GM19351 (cell line): ENCODE results near the gene MED26.
"Not testable (repeated sequence)": the region's sequence is repeated elsewhere in the genome, so short reads cannot be mapped to it uniquely, and the experiment has no call there.

Experiments
- ATAC-seq: cut with Tn5 transposase; IDR thresholded peaks from one replicate; pipeline ENCODE4 v1.9.1; 2021; ENCODE audit warnings: mild to moderate bottlenecking, moderate library complexity; ENCODE audit not compliant: unreplicated experiment

The MED26 gene

DNA sequence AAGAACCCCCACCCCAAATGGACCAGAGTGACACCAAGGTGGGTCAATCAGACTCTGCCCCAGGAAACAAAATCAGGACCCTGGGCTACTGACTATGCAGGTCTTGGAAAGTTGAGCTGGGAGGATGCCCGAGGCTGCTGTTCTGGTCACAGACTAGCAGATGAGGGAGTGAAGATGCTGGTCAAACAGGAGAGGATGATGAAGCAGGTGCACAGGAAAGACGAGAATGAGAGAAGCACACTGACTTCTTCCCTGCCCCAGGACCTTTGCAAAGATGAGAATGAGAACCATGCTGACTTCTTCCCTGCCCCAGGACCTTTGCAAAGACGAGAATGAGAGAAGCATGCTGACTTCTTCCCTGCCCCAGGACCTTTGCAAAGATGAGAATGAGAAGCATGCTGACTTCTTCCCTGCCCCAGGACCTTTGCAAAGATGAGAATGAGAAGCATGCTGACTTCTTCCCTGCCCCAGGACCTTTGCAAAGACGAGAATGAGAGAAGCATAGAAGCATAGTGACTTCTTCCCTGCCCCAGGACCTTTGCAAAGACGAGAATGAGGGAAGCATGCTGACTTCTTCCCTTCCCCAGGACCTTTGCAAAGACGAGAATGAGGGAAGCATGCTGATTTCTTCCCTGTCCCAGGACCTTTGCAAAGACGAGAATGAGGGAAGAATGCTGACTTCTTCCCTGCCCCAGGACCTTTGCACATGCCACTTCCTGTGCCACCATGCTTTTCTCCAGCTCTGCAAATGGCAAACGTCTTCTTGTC lies 23.6 kb upstream of the MED26 start:
- ATAC-seq, result not testable (repeated sequence)

DNA sequence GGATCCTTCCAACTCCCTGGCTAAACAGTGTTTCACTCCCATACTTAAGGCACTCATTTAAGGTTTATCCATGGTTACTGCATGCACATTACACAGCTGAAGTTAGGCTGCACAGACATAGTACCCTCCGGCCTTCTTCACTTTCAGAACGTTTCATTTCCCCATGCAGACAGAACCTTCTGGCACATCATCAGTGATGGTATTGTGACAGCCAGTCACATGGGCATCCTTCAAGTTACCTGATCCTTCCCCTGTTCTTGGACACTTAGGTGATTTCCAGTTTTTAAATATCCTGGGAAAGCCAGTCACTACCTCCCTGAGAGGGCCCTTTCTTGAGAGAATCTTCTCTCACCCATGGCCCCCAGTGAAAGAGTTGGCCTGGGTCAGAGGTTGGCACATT lies 22.8 kb upstream of the MED26 start:
- ATAC-seq, result no peak

DNA sequence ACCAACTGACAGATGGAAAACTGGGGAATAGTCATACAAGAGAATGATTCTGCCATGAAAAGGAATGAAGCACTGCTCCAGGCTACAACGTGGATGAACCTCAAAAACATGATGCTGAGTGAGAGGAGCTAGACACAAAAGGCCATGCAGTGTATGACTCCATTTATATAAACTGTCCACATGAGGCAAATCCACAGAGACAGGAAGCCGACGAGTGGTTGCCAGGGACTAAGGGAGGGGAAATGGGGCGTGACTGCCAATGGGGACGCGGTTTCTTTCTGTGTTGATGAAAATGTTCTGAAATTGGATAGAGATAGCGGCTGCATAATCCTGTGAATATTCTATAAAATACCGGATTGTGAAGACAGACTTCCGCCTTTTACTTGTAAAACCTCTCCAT lies 21.7 kb upstream of the MED26 start:
- no peak for ATAC-seq

DNA sequence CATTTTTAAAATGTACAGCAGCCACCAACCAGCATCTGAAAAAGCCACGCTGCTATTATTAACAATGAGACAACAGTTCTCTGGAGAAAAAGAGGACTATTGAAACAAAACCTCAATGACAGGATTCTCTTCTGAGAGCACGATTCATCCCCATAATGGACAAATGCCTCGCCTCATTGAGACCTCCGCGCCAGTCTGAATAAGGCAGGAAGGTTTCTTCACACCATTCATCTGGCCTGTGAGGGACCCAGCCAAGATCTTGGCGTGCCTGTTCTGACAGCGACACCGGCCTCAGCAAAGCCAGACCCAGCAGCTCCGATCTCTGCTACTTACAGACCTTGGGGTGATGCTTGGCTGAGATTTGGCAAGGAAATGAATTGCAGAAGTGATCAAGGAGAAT lies 17.1 kb upstream of the MED26 start:
- ATAC-seq, result no peak

DNA sequence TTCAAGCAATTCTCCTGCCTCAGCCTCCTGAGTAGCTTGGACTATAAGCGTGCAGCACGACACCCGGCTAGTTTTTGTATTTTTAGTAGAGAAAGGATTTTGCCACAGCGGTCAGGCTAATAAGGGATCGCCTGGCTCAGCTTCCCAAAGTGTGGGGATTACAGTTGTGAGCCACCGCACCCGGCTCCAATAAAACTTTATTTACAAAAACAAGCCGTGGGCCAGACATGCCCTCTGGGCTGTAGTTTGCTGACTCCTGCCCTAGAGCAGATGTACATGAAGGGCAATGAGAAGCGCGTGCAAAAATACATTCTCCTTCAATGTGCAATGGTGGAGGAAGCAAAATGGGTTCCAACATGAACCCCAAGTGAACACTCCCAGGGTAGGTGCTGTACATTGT lies 13.7 kb upstream of the MED26 start:
- ATAC-seq, result no peak

DNA sequence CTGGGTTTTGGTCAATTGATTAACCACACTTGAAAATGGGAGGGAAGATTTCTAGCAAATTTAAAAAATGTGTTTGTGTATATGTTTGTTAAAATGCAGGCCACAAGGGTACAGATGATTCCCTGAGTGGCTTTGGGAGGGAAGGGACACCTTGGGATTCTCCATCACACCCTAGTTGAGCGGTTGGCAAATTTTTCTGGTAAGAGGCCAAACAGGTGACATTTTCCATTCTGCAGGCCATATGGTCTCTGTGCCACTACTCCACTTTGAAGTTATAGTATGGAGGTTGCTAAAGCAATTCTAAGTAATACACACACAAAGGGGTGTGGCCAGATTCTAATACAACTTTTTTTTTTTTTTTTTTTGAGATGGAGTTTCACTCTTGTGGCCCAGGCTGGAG lies 12.9 kb upstream of the MED26 start:
- no peak for ATAC-seq

DNA sequence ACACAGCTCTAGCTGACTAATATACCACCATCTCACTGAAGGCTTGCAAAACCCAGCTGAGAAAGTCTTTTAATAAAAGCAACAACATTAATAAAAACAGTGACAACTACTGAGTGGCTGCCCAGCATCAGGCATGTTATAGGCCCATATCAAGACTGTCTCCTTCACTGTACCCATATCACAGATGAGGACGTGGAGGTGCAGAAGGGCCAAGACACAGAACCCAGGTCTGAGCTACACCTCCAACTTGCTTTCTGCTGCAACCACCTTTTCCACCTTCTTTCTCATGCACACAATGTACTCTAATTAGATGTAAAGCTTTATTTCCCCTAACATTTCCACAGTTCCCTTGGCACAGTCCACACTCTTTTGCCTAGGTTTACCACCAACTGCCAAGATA lies 10.7 kb upstream of the MED26 start:
- ATAC-seq, result no peak

DNA sequence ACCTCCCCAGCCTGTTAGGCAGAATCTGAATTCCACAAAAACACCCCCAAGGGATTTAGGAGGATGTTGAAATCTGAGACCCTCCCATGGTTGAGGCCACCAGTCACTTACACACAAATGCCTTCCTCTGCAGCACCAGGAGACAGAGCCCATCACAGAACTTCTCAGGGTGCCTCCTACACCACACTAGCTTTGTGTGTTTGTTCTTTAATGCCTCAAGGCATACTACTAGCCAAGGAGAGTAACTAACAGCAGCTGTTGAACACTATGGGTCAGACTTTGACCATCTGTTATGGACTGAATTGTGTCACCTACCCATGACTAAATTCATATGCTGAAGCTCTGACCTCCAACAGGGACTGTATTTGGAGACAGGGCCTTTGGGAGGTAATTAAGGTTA lies 9.5 kb upstream of the MED26 start:
- ATAC-seq, result no peak

DNA sequence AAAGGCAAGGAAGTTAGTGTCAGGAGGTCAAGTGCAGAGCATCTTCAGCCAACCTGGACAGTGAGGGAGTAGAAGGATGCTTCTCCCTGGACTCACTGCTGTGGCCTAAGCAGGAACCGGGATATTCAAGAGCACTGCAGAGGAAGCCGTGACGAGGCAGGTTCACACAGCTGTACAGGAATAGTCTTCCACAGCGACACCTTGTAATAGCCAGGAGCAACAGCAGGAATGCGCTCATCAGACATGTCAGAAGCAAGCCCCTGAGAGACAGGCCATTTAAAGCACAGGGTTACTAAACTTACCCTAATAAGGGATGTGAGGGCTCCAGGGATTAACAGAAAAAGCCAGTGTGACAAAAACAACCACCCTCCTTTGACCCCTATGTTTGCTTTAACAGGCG lies 3.5 kb upstream of the MED26 start:
- ATAC-seq, result no peak

DNA sequence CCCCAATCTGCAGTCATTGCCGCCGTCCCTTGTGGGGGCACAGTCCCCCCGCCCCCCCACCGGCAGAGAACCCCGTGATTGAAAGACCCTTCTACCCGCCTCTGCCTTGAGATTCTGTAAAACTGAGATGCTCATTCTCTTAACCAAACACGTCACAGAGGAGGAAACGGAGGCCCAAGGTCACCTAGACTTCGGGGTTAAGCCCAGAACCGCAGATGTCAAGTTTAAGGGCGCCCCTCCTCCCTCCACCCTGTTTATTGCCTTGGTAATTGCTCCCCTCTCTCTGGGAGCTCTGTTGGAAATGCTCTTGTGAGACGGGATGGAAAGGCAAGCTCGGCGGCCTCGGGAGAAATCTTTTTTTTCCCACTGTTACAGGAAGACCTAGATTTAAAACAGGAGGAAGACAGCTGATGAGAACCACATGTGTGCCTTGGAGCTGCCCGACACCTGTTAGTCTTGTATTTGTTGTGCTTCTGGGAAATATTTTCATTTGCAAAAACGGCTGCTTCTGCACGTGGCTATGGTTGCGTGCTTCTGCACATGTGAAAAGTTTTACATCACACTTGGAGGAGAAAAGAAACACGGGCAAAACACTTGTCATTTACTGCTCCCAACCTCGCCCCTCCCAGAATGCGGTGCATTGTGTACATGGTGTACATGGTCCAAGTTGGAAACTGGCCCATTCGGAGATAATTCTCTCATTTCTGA lies 1.1 kb upstream of the MED26 start:
- ATAC-seq, result no peak

DNA sequence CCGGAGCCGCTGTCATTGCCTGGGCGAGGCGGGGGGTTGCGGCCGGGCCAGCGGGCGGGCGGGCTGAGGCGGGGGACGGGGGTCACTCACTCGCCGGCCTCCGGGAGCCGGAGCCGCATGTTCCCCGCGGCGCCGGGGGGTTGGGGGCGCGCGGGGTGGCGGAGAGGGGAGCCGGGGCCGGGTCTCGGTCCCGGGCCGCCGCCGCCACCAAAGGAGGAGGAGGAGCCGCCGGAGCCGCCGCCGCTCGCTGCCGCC lies 149 bp downstream of the MED26 start:
- no peak for ATAC-seq

DNA sequence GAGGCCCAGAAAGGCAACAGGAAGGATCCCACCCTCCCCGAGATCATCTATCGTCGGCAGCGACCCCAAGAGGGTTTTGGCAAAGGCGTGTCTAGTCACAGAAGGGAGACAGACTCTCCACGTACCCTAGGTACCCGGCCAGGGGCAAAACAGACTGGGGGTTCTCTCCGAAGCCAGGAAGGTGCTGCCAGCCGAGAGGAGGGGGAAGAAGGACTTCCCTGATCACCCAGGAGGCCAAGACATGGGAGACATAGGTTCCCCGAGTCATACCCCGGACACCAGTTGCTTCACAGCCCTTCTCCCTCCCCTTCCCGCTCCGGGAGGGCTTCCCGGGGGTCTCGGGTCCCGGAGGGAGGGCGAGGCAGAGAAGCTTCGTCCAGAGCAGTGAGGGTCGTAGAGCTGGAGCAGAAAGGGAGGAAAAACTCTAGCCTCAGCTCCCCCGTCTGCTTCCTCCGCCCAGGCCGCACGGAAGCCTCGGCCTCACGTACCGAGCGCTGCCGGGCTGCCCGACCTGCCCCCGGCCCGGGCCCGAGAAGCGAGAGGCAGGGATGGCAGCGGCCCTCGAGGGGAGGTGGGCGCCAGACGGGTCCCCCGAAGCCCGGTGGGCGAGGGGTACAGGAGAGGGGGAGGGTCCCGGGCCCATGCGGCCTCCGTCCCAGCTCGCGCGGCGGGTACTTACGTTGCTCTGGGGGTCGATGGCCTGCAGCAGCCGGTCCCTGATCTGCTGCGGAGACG lies 644 bp downstream of the MED26 start:
- ATAC-seq, result no peak

DNA sequence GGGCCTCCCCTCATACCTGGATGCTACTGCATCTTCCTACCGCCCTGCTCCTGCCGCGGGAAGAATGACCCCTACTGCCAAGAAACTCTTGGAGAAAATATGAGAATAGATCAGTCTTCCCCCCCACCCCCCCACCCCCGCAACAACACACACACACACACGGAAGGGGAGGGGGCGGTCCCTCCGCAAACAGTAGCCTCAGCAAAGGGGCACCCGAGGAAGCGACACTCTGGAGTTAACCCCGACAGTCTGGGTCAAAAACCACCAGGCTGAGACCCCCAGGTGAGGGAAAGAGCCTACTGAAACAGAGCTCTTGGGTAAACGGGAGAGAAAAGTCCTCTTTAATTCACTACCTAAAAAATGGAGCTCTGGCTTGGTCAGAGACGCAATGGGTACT lies 1.2 kb downstream of the MED26 start:
- no peak for ATAC-seq

DNA sequence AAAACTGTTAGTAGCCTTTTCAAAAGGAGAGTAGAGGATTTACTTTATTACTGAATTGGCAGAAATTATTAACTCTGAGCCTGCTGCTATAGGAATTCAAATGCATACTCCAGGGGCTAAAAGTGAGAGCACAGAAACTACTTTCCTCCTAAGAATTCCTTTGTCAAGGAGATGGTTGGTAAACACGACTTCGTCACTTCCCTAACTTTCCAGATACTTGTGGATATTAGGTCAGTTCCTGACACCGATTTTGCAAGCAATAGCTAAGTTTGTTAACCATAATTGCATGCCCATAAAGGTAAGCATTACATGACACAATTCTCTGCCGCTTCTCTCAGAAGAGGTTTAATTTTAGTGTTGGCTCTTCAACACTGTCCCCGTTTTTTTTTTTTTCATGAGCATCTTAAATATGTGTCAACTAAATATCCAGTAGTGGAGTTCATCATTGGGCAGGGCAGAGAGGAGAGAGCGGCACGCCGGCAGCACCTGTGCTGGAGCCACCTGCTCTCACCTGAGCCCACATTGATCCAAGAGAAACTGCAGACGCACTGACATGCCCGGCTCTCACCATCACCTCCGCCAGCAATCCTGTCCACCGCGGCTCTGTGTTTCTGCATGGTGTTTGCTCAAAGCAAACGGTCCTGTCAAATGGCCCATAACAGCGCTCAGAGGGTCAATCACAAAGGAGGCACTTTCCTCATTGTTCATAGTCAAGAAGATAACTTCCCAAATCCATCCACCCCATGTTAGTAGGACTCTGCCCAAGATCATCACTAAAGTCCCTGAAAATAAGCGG lies 2.6 kb downstream of the MED26 start:
- ATAC-seq, result no peak

DNA sequence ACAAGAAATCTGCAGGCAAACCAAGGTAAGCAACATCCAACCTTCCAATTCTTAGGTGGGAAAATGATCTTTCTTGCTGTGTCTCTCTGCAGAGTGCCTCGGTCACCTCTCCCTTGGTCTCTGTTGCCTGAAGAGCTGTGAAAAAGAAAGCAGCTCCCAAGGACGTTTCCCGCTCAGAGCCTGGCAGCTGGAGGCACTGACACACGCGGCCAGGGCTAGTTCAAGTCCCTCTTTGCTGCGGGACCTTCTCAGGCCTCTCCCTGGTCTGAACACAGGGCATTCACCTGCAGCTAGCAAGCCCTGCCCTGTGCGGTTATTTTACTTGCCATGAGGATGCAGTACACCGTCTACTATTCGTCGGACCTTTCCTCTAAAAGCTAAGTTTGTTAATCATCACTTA lies 3.8 kb downstream of the MED26 start:
- no peak for ATAC-seq

DNA sequence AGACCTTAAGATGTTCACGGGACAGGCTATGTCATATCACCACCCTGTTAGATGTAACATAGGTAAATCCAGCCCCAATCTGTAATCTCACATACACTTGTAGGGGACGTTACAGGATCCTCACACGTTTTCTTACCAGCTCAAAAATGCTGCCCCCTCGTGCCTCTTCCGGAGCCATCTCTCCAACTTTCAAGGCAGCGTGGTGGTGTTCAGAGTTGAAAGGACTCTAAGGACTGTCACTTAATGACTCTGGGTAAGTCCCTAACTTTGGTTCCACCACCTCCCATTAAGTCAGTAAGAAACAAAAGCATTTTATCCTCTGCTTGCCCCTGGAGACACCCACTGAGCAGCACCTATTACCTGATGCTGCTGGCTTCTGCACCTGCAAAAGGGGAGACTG lies 4.4 kb downstream of the MED26 start:
- ATAC-seq, result no peak

DNA sequence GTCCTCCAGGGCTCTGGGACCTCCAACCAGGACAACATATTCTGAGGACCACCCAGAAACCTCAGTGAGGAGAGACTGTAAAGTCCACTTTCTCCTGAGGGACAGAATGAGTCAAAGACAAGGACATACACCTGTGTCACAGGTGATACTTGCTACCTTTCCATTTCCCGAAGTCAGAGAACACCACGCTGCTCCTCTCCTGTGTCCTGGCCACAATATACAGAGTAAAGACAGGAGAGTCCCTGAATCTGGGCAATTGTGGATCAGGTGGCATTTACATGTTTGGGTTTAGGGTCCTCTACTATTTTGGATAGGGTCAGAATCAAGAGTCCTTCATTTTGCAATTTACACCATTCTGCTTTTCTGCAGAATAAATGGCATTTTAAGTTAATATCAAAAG lies 4.9 kb downstream of the MED26 start:
- ATAC-seq, result no peak

DNA sequence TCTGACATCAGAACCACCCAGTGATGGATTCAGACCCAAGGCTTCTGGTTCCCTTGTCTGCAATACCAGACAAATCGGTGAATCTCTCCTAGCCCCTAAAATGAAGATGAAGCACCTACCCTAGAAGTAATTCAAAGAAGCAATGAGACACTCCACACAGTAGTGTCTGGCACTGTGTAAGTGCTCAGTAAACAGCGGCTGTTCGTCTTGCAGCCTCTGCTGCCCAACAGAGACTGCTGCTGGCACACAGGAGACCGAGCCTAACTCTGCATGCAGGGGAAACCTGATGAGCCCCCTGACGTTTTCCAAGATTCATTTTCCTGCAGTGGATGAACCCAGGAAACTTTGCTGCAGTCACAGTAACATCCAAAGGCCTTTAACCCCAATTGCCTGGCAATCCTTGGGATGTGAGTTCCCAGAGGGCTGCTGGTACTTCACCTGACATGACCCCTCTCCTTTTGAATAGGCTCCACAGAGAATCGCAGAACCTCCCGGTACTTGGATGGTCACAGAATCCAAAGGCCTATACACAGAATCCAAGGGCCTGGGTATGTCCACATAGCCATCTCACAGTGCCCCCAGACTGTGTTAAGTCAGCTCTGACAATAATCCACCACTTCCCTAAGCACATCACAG lies 6.7 kb downstream of the MED26 start:
- ATAC-seq, result no peak

DNA sequence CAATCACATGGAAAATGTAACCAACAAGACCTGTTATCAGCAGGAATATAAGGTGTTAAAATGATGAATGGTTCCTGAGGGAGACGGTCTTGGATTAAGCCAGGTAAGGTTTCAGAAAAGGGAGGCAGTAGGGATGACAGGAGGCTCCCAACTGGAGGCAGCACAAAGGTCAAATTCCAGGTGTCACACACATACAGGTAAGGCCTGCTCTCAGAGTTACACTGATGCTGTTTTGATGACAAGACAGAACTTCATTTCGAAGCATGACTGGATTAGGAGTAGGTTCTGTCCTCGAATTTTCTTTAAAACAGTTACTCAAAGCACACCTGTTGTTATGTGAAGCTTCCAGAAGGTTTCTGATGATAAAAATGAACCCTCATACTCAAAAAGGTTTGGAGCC lies 7.4 kb downstream of the MED26 start:
- no peak for ATAC-seq

DNA sequence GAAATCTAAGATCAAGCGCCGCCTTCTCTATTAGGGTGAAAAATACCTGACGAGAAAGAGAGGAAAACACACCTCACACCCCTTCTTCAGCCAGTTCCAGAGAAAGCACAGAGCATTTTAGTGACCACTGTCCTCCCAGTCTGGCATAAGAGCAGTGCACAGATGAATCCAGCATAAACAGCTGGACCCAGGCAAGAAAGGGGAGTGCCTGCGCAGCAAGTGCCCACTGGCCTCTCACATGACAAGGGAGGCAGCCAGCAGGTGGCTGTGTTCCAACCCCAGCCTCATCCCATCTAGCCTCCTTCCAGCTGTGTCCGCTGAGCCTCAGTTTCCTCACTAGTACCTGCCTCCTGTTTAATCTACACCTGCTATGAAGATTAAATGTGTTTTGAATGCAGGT lies 8.0 kb downstream of the MED26 start:
- no peak for ATAC-seq

DNA sequence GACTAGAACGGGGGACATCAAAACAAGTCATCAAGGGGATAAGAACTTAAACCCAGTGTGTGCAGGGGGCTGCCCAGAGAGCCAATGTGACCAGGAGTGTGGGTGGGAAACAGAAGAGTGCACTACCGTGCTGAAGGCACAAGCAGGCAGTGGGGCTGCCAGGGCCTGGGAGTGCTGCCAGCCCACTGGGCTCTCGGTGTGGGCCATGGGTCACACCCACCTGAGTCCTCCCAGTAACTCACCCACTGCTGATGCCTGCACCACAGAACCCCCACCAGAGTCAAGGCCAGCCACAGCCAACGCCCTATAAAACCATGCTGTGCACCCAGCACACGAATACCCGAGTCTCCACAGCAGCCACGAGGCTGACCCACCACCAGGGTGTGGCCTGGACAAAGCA lies 8.5 kb downstream of the MED26 start:
- no peak for ATAC-seq
